D341Med (cell line): Measurements from ENCODE around the gene UNC5C.

ENCODE experiments used
- DNase-seq: peaks from one replicate; pipeline ENCODE4 v3.0.0; 2012; ENCODE audit warnings: low spot score

Gene UNC5C

GRCh38 chr4:95340191-95340590, 208.6 kb downstream of the UNC5C start:
- DNase-seq, result no peak

- DNase-seq, result no peak
Observed at GRCh38 chr4:95325665-95326064, 223.1 kb downstream of the UNC5C start.

- no peak for DNase-seq
Observed at GRCh38 chr4:95319169-95319568, 229.6 kb downstream of the UNC5C start.

- no peak for DNase-seq
Observed at GRCh38 chr4:95318483-95318882, 230.3 kb downstream of the UNC5C start.

- no peak for DNase-seq
Observed at GRCh38 chr4:95318044-95318443, 230.7 kb downstream of the UNC5C start.

GRCh38 chr4:95317085-95317793, 231.5 kb downstream of the UNC5C start:
- DNase-seq, result no peak

- DNase-seq, result no peak
Observed at GRCh38 chr4:95314573-95314972, 234.2 kb downstream of the UNC5C start.

GRCh38 chr4:95304898-95305297, 243.9 kb downstream of the UNC5C start:
- DNase-seq, result no peak

GRCh38 chr4:95300304-95300703, 248.5 kb downstream of the UNC5C start:
- no peak for DNase-seq

GRCh38 chr4:95296052-95296451, 252.7 kb downstream of the UNC5C start:
- DNase-seq, result no peak

GRCh38 chr4:95295157-95295556, 253.6 kb downstream of the UNC5C start:
- no peak for DNase-seq

GRCh38 chr4:95294321-95294720, 254.5 kb downstream of the UNC5C start:
- no peak for DNase-seq

- no peak for DNase-seq
Observed at GRCh38 chr4:95293014-95293413, 255.8 kb downstream of the UNC5C start.

GRCh38 chr4:95290702-95291101, 258.1 kb downstream of the UNC5C start:
- DNase-seq, result no peak

GRCh38 chr4:95289028-95289634, 259.6 kb downstream of the UNC5C start:
- DNase-seq, result no peak

- DNase-seq, result no peak
Observed at GRCh38 chr4:95288552-95288951, 260.2 kb downstream of the UNC5C start.

- no peak for DNase-seq
Observed at GRCh38 chr4:95285797-95286196, 263.0 kb downstream of the UNC5C start.

- no peak for DNase-seq
Observed at GRCh38 chr4:95284655-95285054, 264.1 kb downstream of the UNC5C start.

- no peak for DNase-seq
Observed at GRCh38 chr4:95283320-95283719, 265.5 kb downstream of the UNC5C start.

GRCh38 chr4:95272797-95273196, 276.0 kb downstream of the UNC5C start:
- DNase-seq, result peak; percentile 58

- no peak for DNase-seq
Observed at GRCh38 chr4:95272036-95272435, 276.7 kb downstream of the UNC5C start.

- DNase-seq, result peak; percentile 37
Observed at GRCh38 chr4:95268819-95269565, 279.8 kb downstream of the UNC5C start.

- DNase-seq, result no peak
Observed at GRCh38 chr4:95267081-95267480, 281.7 kb downstream of the UNC5C start.
